ENCODE measurements around the gene TMEM214. TPM values are rescaled to one million over a fixed set of nuclear protein-coding genes. Genes with fewer than 3 reads are reported as not detected.

TMEM214 gene
- total RNA-seq, 2 experiments from 2014 or later: 68.7 to 86.6 TPM

GRCh38 chr2:27079233-27080139, 46.7 kb downstream of the TMEM214 start:
- peak overlapping the region; percentile 42 for H3K27ac Mint-ChIP-seq
- CTCF ChIA-PET: interaction anchor here (1.7 kb wide), 1 partner anchor 29 kb away, joined by 8 read pairs; no protein-coding TSS in a partner anchor
- no peaks in the 10 kb centered on the region for H3K27me3 Mint-ChIP-seq
- H3K4me3 Mint-ChIP-seq: no peak overlapping the region
- no peaks in the 10 kb centered on the region for H3K36me3 Mint-ChIP-seq
- DNase-seq (no peak), ATAC-seq (no peak)
- peaks cover 41% of the 10 kb centered on the region for H3K4me1 Mint-ChIP-seq
- no peaks in the 10 kb centered on the region for H3K9me3 Mint-ChIP-seq (ENCODE audit: low read depth)

GRCh38 chr2:27080140-27080469, 47.3 kb downstream of the TMEM214 start:
- CTCF ChIA-PET: interaction anchor here (1.3 to 2.3 kb wide), 3 partner anchors 9 to 30 kb away, joined by 4 to 12 read pairs (median 8); partner anchors contain the start of gene OST4
- no peaks in the 10 kb centered on the region for H3K36me3 Mint-ChIP-seq
- H3K4me1 Mint-ChIP-seq: peaks cover 39% of the 10 kb centered on the region
- H3K27ac Mint-ChIP-seq: peak overlapping the region; percentile 42
- DNase-seq: no peak
- no peaks in the 10 kb centered on the region for H3K27me3 Mint-ChIP-seq
- no peak for ATAC-seq
- no peak overlapping the region for H3K4me3 Mint-ChIP-seq
- no peaks in the 10 kb centered on the region for H3K9me3 Mint-ChIP-seq (ENCODE audit: low read depth)

- peak overlapping the region; percentile 95 for H3K27ac Mint-ChIP-seq
- H3K27me3 Mint-ChIP-seq: no peaks in the 10 kb centered on the region
- no peaks in the 10 kb centered on the region for H3K9me3 Mint-ChIP-seq (ENCODE audit: low read depth)
- DNase-seq (no peak), ATAC-seq (no peak)
- no peak overlapping the region for H3K4me3 Mint-ChIP-seq
- CTCF ChIA-PET: interaction anchor here (1.3 to 2.3 kb wide), 4 partner anchors 9 to 119 kb away, joined by 4 to 12 read pairs (median 8); partner anchors contain the start of gene OST4
- peaks cover 39% of the 10 kb centered on the region for H3K4me1 Mint-ChIP-seq
- no peaks in the 10 kb centered on the region for H3K36me3 Mint-ChIP-seq
Observed at GRCh38 chr2:27080603-27080936, 47.8 kb downstream of the TMEM214 start.

GRCh38 chr2:27081984-27082772, 49.4 kb downstream of the TMEM214 start:
- no peak for DNase-seq
- peaks cover 34% of the 10 kb centered on the region for H3K4me1 Mint-ChIP-seq
- CTCF ChIA-PET: interaction anchor here (0.8 to 2.3 kb wide), 7 partner anchors 8 to 221 kb away, joined by 3 to 14 read pairs (median 5); partner anchors contain the start of genes AGBL5 and OST4

GRCh38 chr2:27082773-27083409, 50.1 kb downstream of the TMEM214 start:
- Mint-ChIP-seq H3K36me3 (no peaks in the 10 kb centered on the region), H3K4me3 (no peak overlapping the region), H3K27me3 (no peaks in the 10 kb centered on the region), H3K27ac (peak overlapping the region; percentile 5), H3K4me1 (peaks cover 38% of the 10 kb centered on the region), H3K9me3 (ENCODE audit: low read depth) (no peaks in the 10 kb centered on the region)
- ATAC-seq (no peak), DNase-seq (no peak)
- CTCF ChIA-PET: interaction anchor here (0.8 to 5.3 kb wide), 7 partner anchors 9 to 197 kb away, joined by 3 to 40 read pairs (median 3); partner anchors contain the start of genes AGBL5 and OST4

More at GRCh38 chr2:27081984-27082772, 49.4 kb downstream of the TMEM214 start:
- H3K27ac Mint-ChIP-seq: peak overlapping the region; percentile 95
- H3K4me3 Mint-ChIP-seq: peak overlapping the region; percentile 55
- H3K36me3 Mint-ChIP-seq: no peaks in the 10 kb centered on the region
- no peaks in the 10 kb centered on the region for H3K27me3 Mint-ChIP-seq
- no peak for ATAC-seq
- H3K9me3 Mint-ChIP-seq (ENCODE audit: low read depth): no peaks in the 10 kb centered on the region

GRCh38 chr2:27083410-27084296, 50.9 kb downstream of the TMEM214 start:
- Mint-ChIP-seq H3K27me3 (no peaks in the 10 kb centered on the region), H3K4me3 (no peak overlapping the region), H3K4me1 (peaks cover 38% of the 10 kb centered on the region), H3K9me3 (ENCODE audit: low read depth) (no peaks in the 10 kb centered on the region), H3K36me3 (no peaks in the 10 kb centered on the region), H3K27ac (no peak overlapping the region)
- ATAC-seq (no peak), DNase-seq (no peak)
- CTCF ChIA-PET: interaction anchor here (1.2 to 5.6 kb wide), 6 partner anchors 9 to 196 kb away, joined by 3 to 40 read pairs (median 8); partner anchors contain the start of genes AGBL5 and OST4

- no peak for DNase-seq
- no peak overlapping the region for H3K27ac Mint-ChIP-seq
- CTCF ChIA-PET: interaction anchor here (1.4 to 5.6 kb wide), 7 partner anchors 10 to 195 kb away, joined by 3 to 40 read pairs (median 9); partner anchors contain the start of genes AGBL5 and OST4
- H3K4me1 Mint-ChIP-seq: peaks cover 38% of the 10 kb centered on the region
- H3K27me3 Mint-ChIP-seq: no peaks in the 10 kb centered on the region
- no peak for ATAC-seq
- H3K36me3 Mint-ChIP-seq: no peaks in the 10 kb centered on the region
- no peak overlapping the region for H3K4me3 Mint-ChIP-seq
- H3K9me3 Mint-ChIP-seq (ENCODE audit: low read depth): no peaks in the 10 kb centered on the region
Observed at GRCh38 chr2:27084297-27085061, 51.7 kb downstream of the TMEM214 start.

- Mint-ChIP-seq H3K27me3 (no peaks in the 10 kb centered on the region), H3K4me3 (peak overlapping the region; percentile 78), H3K36me3 (no peaks in the 10 kb centered on the region), H3K27ac (peak overlapping the region; percentile 75), H3K9me3 (ENCODE audit: low read depth) (no peaks in the 10 kb centered on the region), H3K4me1 (peaks cover 39% of the 10 kb centered on the region)
- no peak for DNase-seq
- CTCF ChIA-PET: interaction anchor here (0.9 to 5.6 kb wide), 9 partner anchors 10 to 194 kb away, joined by 3 to 40 read pairs (median 7); partner anchors contain the start of genes AGBL5, OST4 and TMEM214
- no peak for ATAC-seq
Observed at GRCh38 chr2:27085062-27085672, 52.4 kb downstream of the TMEM214 start.

- H3K4me3 Mint-ChIP-seq: peak overlapping the region; percentile 78
- CTCF ChIA-PET: interaction anchor here (0.9 to 5.6 kb wide), 8 partner anchors 11 to 194 kb away, joined by 3 to 40 read pairs (median 8); partner anchors contain the start of genes AGBL5, OST4 and TMEM214
- H3K9me3 Mint-ChIP-seq (ENCODE audit: low read depth): no peaks in the 10 kb centered on the region
- DNase-seq (peak; percentile 64), ATAC-seq (peak; percentile 10)
- H3K27me3 Mint-ChIP-seq: no peaks in the 10 kb centered on the region
- H3K4me1 Mint-ChIP-seq: peaks cover 36% of the 10 kb centered on the region
- no peaks in the 10 kb centered on the region for H3K36me3 Mint-ChIP-seq
- peak overlapping the region; percentile 75 for H3K27ac Mint-ChIP-seq
Observed at GRCh38 chr2:27085673-27086089, 52.9 kb downstream of the TMEM214 start.

GRCh38 chr2:27086090-27086723, 53.4 kb downstream of the TMEM214 start:
- no peaks in the 10 kb centered on the region for H3K9me3 Mint-ChIP-seq (ENCODE audit: low read depth)
- ATAC-seq (peak; percentile 91), DNase-seq (peak; percentile 97)
- CTCF ChIA-PET: interaction anchor here (0.9 to 5.6 kb wide), 13 partner anchors 11 to 217 kb away, joined by 3 to 40 read pairs (median 8); partner anchors contain the start of genes AGBL5 and OST4
- peaks cover 31% of the 10 kb centered on the region for H3K4me1 Mint-ChIP-seq
- H3K4me3 Mint-ChIP-seq: peak overlapping the region; percentile 78
- H3K27ac Mint-ChIP-seq: peak overlapping the region; percentile 85
- no peaks in the 10 kb centered on the region for H3K36me3 Mint-ChIP-seq
- no peaks in the 10 kb centered on the region for H3K27me3 Mint-ChIP-seq
